Stimulated activated CD4-positive, alpha-beta T cell treated with anti-CD3 and anti-CD28 coated beads, Interleukin-4, amount 100 ng/mL, for 48 hours (primary cell): ENCODE results near the gene LAMC1.

Source experiments
- DNase-seq, 2 donors: peaks; one replicate each; pipeline ENCODE4 v3.0.0-alpha.2; 2020; ENCODE audit warnings: low read depth in 2 of 2

LAMC1 gene

DNA sequence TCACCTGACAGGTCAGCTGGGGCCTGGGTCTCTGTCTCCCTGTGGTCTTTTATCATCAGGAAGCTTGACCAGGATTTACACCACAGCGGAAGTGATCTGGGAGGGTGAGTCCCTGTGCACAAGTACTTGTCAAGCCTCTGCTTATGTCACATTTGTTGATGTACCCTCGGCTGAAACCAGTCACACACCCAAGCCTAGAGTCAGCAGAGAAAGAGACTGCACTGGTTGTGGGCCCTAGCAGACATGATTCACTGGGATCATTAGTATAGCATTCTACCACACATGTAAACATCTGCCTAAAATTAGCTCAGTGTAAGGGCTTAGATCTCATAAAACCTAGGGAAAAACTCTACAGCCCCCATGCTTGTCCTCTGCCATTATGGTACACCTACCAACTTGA, 83.5 kb downstream of the LAMC1 start:
- no peak for DNase-seq

DNA sequence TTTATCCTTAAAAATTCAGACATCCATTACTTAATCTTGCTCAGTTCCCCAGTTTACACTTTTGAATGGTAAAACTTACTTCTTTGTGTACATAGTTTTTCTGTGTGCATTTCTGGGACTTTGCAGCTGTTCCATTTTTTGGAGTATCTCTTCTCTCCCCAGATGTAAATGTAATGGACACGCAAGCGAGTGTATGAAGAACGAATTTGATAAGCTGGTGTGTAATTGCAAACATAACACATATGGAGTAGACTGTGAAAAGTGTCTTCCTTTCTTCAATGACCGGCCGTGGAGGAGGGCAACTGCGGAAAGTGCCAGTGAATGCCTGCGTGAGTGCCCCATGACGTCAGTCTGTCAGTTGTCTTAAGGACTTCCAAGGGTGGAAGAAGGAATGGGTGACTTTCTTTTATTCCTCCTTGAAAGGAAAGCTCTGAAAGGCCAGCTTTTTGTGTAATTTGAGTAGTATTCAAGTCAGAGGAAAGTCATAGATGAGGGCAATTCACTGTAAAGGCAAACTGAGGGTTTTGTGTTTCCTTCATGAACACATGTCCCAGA, 87.2 kb downstream of the LAMC1 start:
- no peak for DNase-seq

DNA sequence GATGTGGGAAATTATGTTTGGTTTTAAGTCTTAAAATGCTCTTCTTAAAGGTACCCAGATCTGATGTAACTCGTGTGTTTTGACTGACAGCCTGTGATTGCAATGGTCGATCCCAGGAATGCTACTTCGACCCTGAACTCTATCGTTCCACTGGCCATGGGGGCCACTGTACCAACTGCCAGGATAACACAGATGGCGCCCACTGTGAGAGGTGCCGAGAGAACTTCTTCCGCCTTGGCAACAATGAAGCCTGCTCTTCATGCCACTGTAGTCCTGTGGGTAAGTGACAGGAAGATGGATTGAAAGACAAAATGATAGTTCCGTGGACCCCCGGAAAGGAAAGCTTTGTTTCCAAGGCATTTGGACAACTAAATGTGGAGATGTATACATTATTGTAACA, 91.2 kb downstream of the LAMC1 start:
- DNase-seq: no peak

DNA sequence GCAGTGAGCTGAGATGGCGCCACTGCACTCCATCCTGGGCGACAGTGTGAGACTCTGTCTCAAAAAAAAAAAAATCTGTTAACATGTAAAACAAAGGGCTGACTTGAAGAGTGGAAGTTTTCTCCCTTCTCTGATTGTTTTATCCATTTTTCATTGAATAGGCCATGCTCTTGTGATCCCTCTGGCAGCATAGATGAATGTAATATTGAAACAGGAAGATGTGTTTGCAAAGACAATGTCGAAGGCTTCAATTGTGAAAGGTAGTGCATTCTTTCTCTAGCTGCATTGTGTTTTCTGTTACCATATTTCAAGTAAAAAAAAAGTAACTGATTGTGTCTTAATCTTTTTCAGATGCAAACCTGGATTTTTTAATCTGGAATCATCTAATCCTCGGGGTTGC, 93.2 kb downstream of the LAMC1 start:
- DNase-seq: no peak

DNA sequence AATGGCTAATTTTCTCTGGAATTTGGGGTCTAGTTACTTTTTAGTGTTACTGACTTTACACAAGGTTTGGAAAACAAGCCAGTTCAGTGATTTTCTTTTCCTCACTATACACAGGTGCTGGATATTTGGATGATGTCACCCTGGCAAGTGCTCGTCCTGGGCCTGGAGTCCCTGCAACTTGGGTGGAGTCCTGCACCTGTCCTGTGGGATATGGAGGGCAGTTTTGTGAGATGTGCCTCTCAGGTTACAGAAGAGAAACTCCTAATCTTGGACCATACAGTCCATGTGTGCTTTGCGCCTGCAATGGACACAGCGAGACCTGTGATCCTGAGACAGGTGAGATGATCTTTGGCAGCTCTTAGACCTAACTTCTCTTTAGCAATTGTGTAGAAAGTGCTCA, 98.4 kb downstream of the LAMC1 start:
- DNase-seq: no peak

DNA sequence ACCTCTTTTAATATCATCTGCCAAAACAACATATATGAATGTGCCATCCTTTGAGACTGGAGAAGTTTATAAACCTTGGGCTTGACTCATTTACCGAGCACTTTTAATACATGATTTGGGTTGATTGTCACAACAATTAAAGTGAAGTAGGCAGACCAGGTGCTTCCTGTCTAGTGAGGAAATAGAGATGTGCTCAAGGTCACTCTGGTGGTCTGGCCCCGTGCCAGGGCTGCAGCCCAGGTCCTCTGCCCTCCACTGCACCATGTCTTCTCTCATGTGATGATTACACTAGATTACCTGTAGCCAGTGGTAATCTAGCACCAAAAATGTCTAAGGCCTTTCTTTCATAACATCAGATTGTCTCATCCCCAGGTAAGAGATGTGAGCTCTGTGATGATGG, 101.0 kb downstream of the LAMC1 start:
- DNase-seq: no peak

DNA sequence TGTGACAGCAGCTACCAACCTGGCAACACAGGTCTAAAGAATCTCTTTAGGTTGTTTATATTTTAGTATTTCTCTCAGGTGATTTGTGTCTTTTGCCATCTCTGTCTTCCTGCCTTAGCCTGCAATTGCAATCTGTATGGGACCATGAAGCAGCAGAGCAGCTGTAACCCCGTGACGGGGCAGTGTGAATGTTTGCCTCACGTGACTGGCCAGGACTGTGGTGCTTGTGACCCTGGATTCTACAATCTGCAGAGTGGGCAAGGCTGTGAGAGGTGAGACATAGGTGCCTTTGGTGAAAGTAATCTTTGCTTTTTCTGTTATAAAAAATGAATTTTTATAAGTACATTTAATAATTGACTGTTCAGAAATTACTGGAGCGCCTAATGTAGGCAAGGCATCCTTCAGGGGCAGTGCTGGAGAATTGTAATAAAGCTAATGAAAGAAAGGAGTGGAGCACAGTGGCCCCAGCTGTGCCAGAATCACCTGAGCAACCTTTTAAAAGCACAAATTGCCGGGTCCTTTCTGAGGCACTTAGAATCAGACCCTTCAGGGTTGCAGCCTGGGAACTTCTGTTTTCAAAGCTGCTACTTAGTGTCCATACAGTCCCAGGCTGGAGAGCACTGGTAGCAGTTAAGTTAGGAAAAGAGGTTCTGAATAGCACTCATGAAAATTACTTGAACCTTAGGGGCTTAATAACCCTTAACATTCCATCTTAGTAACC, 102.2 kb downstream of the LAMC1 start:
- DNase-seq: no peak

DNA sequence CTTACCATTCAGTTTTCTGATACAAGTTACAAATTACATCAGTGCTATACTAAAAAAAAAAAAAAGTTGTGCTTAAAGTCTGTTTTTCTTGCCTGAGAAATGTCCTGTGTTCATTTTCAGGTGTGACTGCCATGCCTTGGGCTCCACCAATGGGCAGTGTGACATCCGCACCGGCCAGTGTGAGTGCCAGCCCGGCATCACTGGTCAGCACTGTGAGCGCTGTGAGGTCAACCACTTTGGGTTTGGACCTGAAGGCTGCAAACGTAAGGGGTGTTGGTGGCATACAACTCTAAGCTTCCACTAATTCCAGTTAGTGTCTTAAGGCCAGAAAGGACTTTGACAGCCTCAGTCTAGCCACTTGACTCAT, 102.8 kb downstream of the LAMC1 start:
- no peak for DNase-seq

DNA sequence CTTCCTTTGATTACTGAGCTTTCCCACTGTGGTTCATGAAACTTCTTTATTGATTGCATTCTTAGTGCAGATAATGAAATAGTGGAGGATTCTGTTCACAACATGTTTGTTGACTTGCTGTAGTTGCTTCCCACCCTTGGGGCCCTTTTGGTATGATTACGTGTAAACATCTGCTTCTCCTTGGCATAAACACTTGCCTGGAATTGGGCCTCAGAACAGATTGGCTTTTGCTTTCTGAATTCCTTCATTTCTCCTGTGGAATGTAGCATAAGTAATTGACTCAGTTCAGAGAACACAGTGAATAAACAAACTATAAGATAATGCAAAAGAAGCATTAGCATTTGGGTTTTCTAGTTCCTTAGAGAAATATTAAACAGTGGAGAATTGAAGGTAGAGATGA, 103.3 kb downstream of the LAMC1 start:
- DNase-seq: no peak

DNA sequence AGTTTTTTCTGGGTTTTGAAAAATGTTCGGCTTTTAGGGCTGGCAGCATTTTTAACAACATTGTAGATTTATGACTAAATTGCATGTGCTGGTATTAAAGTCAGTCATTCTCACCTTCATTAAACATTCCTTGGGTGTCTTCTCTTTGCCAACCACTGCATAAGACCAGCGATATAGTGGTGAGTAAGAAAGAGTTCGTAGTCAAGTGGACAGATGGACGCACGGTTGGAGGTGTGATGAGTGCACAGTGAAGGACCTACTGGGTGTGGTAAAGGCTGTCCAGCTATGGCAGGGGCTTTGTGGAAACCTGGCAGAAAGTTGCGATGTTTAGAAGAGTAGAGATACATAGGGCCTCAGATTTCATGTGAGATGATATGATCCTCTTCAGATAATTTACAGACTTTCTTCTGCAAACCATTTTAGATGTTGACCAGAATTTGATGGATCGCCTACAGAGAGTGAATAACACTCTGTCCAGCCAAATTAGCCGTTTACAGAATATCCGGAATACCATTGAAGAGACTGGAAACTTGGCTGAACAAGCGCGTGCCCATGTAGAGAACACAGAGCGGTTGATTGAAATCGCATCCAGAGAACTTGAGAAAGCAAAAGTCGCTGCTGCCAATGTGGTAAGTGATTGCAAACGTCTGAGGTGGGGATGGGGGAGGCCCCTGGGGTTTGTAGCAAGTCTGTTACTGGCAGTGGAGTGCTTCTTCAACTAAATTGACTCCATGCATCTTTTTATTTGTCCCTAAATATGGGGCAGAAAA, 106.9 kb downstream of the LAMC1 start:
- no peak for DNase-seq

DNA sequence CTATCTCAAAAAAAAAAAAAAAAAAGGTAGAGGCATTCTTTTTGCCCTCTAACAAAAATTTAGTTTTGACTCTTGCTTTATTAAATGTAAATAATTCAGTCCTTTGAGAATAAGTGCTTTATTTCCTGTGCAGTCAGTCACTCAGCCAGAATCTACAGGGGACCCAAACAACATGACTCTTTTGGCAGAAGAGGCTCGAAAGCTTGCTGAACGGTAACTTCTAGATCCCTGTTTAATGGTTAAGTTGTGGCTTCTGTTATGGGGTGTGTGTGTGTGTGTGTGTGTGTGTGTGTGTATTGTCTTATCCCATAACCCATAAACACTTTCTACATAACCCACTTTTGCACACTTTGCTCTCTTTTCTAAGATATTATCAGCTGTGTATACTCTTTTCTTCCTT, 107.9 kb downstream of the LAMC1 start:
- no peak for DNase-seq

DNA sequence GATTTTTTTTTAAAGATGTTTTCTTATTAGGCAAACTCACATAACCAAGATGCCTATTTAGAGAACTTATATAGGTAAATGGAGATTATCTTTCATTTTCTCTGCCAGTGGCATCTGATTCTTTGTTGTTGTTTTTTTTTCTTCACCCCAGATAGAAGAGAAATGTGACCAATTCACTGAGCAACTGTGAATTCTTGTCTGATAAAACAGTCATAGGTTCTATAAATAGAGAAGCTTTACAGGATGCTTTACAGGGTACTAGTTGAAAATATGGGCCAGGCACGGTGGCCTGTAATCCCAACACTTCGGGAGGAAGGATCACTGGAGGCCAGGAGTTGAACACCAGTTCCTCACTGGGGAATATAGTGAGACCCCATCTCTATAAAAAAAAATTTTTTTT, 112.1 kb downstream of the LAMC1 start:
- no peak for DNase-seq

DNA sequence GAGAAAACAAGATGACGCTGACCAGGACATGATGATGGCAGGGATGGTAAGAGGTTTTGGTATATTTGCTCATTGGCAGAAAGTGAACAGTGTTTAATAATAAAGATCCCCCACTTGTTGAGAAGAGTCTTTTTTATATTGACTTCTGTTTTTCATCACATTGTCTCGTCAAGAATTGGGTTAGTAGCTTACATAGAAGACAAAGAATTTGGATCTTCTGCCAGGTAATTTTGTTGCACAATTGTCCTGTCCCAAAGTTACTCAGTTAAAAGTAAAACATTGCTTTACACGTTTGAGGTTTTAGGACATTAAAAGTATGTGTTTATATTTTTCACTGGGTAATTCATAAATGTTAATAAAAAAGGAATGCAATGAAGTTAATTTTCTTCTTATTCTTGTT, 114.6 kb downstream of the LAMC1 start:
- no peak for DNase-seq

DNA sequence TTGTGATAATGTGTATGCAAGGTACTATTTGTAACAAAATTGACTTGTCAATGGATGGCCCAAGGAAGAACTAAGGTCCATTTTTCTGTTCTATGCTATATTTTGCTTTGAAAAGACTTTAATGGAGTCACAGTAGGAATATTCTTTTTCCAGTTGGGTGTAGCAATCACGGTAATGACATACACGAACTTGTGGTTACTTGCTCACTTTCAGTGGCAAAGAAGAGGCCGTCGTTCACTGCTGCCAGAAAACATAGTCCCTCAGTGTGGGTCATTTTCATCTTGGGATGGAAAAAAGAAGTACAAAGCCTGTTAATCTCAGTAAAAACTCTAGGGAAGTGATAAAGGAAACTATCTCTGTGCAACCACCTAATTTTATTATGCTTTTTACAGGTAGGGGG, 115.1 kb downstream of the LAMC1 start:
- no peak for DNase-seq

DNA sequence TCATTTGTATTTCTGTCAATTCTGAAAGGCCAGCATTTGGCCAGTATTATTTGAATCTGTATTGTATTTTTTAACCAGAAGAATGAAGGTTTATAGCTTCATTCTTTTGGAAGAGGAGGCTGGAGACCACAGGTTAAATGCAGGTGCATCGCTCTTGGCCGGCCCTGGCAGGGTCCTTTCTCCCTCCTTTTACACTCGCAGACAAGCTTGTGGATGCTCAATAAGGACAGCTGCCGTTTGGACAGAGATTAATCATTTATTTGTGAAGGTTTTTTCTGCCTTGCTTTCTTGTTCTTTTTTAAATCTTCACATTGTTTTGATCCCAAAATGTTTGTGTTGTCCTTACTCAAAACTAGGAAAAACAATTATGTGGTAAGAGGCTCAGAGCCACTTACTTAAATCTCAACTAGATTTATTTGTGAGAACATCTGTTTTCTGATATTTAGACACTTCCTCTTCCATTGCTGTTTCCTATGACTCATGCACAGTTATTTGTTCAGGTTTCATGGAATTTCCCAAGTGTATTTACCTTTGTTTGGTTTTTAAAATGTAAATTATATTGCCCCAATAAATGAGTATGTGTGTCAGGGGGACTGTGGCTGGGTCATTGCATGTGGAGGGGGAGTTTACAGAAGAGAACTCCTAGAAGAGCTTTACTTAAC, 116.2 kb downstream of the LAMC1 start:
- DNase-seq: no peak

DNA sequence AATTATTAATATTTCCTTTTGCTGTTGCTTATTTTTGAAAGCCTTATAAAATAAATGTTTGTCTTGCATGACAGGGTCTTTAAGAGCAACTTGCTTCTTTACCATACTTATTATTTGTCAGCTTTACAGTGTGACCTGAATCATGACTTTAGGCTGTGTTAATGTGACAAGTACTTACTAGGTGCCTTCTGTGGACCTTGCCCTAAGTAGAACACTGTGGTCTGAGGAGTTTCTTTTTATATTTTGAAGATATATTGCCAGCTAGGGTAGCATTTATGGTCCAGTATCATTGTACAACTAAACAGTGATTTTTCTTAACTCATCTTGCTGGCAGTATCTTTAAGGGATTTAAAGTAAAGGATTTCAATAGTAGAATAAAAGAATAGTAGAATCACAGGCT, 117.4 kb downstream of the LAMC1 start:
- no peak for DNase-seq

DNA sequence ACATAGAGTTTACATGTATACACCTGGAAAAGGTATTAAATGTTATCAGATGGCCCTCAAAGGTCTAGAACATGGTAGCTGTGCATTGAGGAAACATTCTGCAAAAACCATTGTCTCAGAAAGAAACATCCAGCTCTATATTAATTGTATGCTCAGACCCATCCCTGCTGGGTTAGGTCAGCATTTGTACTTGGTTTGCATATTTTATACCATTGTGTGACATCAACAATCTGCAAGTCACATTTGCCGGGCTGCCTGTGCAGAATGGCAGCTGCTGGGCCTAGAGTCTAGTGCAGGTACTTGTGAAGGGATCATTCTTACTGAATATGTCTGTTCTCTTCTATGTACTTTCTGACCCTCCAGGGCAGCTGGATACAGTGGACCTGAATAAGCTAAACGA, 119.0 kb downstream of the LAMC1 start:
- no peak for DNase-seq

DNA sequence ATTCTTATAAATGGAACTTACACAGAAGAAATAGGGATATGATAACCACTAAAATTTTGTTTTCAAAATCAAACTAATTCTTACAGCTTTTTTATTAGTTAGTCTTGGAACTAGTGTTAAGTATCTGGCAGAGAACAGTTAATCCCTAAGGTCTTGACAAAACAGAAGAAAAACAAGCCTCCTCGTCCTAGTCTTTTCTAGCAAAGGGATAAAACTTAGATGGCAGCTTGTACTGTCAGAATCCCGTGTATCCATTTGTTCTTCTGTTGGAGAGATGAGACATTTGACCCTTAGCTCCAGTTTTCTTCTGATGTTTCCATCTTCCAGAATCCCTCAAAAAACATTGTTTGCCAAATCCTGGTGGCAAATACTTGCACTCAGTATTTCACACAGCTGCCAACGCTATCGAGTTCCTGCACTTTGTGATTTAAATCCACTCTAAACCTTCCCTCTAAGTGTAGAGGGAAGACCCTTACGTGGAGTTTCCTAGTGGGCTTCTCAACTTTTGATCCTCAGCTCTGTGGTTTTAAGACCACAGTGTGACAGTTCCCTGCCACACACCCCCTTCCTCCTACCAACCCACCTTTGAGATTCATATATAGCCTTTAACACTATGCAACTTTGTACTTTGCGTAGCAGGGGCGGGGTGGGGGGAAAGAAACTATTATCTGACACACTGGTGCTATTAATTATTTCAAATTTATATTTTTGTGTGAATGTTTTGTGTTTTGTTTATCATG, 120.5 kb downstream of the LAMC1 start:
- DNase-seq: no peak

DNA sequence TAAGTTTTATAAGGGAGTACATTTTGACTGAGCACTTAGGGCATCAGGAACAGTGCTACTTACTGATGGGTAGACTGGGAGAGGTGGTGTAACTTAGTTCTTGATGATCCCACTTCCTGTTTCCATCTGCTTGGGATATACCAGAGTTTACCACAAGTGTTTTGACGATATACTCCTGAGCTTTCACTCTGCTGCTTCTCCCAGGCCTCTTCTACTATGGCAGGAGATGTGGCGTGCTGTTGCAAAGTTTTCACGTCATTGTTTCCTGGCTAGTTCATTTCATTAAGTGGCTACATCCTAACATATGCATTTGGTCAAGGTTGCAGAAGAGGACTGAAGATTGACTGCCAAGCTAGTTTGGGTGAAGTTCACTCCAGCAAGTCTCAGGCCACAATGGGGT, 121.5 kb downstream of the LAMC1 start:
- no peak for DNase-seq

DNA sequence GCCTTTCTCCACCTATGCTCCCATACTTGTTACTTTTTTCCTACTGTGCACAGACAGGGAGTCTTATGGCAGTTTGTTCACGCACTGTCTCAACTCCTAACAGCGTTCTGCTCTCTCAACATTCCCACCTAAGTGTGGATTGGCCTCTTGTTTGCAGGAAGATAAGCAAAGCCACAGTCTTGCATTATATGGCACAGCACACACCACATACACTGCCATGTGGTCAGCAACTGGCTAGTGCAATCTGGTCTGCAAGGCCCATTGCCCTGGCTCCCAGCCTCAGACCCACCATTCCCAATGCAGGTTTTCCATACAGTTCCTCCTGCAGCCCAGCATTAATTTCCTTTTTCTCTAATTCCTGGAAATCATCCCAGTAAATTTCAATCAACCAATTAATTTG, 124.5 kb downstream of the LAMC1 start:
- DNase-seq: no peak

DNA sequence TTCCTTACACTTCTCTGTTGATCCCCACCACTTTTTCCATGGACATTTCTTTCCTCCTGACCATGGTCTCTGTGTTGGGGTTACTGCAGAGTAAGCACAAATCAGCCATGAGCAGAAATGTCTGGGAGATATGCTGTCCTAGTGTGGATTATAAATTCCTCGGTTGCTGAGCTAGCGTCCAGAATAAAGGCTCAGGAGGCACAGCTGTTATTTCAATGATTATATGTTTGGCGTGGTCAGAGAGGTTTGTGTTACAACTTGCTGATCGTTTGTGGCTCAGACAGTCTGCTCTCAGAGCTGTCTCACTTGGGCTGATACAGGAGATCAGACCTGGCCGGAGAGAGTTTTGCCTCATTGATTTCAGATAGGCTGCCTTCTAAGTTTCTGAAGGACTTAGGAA, 125.4 kb downstream of the LAMC1 start:
- no peak for DNase-seq

DNA sequence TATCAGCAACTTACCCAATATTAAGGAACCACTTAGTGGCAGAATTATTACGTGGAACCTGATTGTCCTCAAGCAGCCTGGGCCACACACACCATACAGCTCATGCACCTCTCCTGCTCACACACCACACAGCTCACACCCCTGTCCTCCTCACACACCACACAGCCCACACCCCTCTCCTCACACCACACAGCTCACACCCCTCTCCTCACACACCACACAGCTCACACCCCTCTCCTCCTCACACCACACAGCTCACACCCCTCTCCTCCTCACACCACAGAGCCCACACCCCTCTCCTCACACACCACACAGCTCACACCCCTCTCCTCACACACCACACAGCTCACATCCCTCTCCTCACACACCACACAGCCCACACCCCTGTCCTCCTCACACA, 126.1 kb downstream of the LAMC1 start:
- no peak for DNase-seq
